GM12874 (cell line): ENCODE data around the gene AIFM3.

ENCODE experiments used
- TF ChIP-seq, protein P1 (sequence below): IDR thresholded peaks from 2 replicates; pipeline ENCODE4 v1.5.1; 2011; ENCODE audit warnings: low read depth, mild to moderate bottlenecking, control low read depth, low read length, moderate library complexity; ENCODE audit not compliant: insufficient read depth

Gene AIFM3

DNA sequence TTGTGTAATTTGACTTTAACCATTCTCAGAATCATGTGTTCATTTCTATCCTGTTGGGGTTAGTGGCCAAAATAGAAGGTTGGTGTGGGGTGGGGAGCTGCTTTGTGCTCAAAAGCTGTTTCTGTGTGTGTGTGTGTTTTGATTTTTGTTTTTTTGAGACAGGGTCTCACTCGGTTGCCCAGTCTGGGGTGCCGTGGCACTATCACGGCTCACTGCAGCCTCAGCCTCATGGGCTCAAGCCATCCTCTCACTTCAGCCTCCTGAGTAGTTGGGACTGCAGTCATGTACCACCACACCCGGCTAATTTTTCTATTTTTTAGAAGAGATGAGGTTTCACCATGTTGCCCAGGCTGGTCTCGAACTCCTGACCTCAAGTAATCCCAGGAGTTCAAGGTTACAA, 18.1 kb upstream of the AIFM3 start:
- TF ChIP-seq, protein P1, sequence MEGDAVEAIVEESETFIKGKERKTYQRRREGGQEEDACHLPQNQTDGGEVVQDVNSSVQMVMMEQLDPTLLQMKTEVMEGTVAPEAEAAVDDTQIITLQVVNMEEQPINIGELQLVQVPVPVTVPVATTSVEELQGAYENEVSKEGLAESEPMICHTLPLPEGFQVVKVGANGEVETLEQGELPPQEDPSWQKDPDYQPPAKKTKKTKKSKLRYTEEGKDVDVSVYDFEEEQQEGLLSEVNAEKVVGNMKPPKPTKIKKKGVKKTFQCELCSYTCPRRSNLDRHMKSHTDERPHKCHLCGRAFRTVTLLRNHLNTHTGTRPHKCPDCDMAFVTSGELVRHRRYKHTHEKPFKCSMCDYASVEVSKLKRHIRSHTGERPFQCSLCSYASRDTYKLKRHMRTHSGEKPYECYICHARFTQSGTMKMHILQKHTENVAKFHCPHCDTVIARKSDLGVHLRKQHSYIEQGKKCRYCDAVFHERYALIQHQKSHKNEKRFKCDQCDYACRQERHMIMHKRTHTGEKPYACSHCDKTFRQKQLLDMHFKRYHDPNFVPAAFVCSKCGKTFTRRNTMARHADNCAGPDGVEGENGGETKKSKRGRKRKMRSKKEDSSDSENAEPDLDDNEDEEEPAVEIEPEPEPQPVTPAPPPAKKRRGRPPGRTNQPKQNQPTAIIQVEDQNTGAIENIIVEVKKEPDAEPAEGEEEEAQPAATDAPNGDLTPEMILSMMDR = no peak

DNA sequence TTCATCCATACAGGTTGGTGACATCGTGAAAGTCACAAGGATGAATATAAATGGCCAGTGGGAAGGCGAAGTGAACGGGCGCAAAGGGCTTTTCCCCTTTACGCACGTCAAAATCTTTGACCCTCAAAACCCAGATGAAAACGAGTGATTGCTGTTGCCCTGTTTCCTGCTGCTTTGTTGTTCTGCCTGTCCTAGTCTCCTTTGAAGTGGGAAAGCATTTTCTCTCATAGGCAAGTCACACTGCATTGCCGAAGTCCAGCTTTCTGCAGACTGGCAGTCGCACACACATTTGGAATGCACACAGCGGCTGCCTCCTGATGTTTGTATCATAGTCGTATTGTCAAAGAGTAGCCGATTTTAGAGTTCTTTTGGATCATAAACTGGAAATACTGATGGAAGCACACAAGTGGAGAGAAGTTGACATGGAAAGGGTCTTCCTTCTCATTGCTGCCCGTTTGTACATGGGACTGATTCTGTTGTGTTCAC, 17.3 kb upstream of the AIFM3 start:
- TF ChIP-seq, protein P1 = no peak

DNA sequence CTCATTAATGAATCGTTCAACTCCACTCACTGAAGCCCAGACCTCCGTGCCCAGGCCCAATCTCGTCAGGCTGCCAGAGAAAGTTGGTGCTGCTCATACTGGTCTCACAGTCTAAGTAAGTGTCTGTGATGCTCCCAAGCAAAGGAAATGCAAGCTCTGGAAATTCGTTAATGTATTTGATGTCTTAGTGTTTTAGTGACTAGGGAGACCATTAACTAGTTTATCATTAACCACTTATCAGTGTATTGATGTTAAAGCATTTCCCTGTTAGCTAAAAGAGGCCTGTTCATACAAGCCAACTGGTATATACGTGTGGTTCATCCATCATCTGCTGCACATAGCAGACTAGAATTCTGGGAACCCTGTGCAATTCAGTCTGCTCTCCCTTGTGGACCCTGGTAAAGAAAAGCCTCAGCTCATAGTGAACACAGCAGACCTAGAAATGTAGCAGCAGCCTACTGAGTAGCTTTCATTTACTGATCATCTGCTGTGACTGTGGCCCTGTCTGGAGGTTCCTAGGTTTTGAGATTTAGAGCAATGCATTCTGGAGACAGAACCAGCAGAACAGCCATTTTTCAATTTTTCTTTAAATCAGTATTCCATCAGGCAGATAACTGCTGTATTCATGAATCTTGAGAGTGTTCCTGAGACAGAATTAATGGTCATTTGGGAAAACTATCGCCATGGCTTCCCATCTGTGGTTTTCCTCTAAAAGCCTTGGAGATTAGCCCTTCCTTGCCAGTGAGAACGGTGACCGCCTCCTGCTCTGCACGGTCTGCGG, 15.7 kb upstream of the AIFM3 start:
- TF ChIP-seq, protein P1 = no peak

DNA sequence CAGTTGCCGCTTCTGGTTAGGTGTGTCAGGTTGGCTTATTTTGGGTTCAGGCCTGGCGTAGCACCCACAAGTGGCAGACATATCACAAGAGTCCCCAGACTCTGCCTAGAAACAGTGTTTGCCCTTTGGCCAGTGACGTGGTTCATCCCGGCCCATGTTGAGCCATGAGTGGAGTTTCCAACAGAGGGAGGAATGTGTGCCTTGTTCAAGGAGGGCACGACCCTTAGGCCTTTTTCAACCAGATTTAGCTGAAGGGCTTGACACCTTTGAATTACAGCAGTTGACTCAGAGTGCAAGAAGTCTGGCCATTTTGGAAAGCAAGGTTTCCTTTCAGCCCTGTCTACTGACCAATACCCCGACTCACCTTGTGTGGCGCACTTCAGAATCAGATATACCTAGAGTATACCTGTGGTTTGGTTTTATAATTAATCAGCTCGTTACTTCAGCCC, 15.1 kb upstream of the AIFM3 start:
- TF ChIP-seq, protein P1 = no peak

DNA sequence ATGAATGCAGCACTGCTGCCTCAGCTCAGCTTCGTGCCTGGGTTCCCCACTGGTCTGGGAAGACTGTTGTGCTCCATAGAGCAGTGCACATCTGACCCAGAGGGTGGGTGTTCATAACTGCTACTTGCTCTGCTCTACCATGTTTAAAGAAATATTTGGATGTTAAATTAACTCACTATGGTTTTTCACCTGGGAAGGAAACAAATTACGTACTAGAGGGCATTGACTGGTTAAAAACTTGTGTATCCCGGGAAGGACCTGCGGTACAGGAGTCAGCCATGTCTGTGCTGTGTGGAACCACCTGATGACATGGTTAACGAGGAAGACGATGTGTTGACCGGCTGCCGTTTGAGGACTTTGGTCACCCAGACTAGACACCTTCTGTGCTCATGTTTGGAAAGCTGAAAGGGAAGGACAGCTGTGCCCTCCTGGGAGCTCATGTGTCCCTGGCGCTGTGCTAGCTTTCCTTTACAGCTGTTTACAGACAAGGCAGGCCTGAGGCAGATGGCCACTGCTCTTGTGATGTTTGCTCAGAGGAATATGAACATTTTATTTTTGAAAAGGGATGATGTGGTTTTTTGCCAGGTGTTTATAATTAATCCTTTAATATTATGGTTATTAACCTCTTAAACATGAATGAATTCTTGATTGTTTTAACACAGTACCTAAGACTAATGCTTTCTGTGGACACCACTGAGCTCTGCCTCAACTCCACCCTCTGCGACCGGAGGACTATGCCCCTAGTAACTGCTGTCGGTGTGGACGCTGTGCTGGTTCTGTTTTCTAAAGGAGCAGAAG, 14.3 kb upstream of the AIFM3 start:
- TF ChIP-seq, protein P1 = no peak

DNA sequence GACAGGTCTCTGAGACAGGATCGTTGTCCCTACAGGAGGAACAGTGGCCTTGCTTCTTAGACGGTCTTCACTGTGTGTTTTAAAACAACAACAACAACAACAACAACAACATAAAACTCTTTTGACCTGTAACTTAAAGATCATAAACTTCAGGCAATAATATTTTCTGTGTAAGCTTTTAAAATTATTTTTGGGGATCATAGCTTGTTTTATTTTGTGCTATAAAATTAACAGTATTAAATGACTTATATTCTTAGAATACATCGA, 13.8 kb upstream of the AIFM3 start:
- TF ChIP-seq, protein P1 = no peak

DNA sequence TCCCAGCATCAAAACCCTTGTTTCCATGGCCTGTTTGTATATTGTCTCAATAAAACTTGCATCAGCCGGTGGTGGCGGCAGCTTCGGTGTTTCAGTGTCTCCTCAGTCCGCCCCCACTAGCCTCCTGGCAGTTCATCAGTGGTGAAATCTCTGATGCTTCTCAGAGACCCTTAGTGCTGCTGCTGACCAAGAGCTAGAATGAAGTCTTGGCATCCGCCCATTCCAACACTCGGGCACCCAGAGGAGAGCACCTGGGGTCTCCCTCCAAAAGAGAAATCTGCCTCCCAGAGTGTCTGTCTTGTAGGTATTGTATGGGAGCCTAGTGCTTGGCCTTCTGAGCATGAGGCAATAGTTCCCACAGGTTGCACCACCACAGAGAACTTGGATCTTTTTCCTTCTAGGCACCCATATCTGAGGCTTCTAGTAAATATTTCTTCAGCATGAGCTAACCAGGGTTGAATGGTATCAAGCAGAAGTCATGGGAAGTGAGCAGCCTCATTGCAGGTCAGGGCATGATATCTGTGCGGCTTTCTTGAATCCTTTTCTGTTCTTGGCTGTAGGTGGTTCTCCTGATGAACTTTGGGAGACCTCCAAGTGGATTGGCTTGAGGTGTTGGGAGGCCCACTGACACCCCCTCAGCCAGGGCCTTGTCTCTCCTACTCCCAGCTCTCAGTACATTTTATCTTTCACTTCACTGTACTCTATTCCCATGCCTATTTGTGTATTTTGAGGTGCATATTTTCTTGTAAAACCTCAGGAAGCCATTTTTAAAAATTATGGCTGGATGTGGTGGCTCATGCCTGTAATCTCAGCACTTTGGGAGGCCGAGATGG, 13.2 kb upstream of the AIFM3 start:
- TF ChIP-seq, protein P1 = no peak
